ENCODE measurements around the gene COL10A1.

The COL10A1 gene

GRCh38 chr6:116113386-116113785, 12.5 kb downstream of the COL10A1 start:
- no peak overlapping the region for H3K4me3 ChIP-seq (ENCODE audit: control insufficient read depth, low read depth, low read length)
- DNase-seq (ENCODE audit: low read depth): no peak
- TF ChIP-seq, protein P1, sequence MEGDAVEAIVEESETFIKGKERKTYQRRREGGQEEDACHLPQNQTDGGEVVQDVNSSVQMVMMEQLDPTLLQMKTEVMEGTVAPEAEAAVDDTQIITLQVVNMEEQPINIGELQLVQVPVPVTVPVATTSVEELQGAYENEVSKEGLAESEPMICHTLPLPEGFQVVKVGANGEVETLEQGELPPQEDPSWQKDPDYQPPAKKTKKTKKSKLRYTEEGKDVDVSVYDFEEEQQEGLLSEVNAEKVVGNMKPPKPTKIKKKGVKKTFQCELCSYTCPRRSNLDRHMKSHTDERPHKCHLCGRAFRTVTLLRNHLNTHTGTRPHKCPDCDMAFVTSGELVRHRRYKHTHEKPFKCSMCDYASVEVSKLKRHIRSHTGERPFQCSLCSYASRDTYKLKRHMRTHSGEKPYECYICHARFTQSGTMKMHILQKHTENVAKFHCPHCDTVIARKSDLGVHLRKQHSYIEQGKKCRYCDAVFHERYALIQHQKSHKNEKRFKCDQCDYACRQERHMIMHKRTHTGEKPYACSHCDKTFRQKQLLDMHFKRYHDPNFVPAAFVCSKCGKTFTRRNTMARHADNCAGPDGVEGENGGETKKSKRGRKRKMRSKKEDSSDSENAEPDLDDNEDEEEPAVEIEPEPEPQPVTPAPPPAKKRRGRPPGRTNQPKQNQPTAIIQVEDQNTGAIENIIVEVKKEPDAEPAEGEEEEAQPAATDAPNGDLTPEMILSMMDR (IDR thresholded peaks at IDR 0.05; ENCODE audit: control insufficient read depth, insufficient read depth, low read depth, low read length, missing control alignments): no peak

DNA sequence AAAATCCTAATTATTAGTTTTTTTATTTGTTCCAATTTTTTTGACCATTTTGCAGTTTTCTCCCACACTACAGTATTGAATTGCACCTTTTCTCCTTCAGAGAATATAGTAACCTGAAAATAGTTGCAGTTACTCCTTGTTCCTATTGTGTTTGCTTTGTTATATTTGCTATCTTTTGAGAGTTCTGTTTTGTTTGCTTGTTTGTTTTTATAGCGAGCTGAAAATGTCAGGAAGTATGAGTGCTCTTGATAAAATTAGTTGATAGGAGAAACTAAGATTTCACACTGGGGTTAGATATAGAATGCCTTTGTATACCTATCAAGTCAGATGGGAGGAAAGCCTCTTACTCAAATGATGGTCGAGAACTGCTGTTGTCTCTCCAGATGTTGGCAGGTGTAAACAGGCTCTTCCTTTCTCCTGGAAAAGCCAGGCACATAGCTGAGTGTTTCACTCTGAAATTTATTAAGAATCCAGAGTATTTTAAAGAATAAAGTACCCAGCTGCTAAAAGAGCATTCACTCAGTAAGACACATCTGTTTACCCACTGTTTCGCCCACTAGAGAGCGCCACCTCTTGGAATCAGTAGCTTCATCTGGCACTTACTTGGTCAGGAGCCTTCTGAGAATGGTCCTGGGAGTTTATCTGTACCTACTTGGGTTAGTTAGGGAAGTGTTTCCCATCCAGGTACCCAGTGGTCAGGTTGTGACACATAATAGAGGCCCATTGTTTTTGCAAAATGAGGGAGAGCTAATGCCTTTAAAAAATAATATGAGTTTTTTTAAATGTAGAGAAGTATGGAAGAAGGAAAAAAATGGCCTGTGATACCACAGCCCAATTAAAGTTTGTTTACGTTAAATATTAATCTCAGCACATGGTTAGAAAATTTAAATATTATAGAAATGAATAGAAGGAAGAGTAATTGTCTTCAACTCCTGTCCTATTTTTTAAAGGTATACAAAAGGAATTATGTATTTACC, 14.1 kb downstream of the COL10A1 start:
- no peak for DNase-seq (ENCODE audit: low read depth)
- TF ChIP-seq, protein P1 (IDR thresholded peaks at IDR 0.05; ENCODE audit: control insufficient read depth, insufficient read depth, low read depth, low read length, missing control alignments): peak; percentile 71
- no peak overlapping the region for H3K4me3 ChIP-seq (ENCODE audit: control insufficient read depth, low read depth, low read length)

DNA sequence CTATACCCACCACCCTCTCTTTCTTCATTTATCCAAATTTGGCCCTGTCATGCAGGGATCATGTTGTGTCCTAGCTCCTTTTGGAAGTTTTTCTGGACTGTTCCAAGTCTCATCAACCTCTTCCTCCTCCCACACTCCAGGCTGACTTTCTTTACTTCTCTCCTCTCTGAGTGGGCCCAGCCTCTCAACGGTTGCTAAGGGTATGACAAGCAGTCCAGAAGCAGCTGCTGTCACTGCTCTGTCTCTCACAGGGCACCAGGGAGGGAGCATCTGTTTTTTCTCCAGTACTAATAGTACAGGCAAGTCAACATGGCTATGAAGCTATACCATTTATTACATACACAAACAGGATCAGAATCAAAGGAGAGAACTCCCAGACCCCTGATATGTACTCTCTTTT, 17.1 kb downstream of the COL10A1 start:
- no peak overlapping the region for H3K4me3 ChIP-seq (ENCODE audit: control insufficient read depth, low read depth, low read length)
- DNase-seq (ENCODE audit: low read depth): no peak
- TF ChIP-seq, protein P1 (IDR thresholded peaks at IDR 0.05; ENCODE audit: control insufficient read depth, insufficient read depth, low read depth, low read length, missing control alignments): no peak

DNA sequence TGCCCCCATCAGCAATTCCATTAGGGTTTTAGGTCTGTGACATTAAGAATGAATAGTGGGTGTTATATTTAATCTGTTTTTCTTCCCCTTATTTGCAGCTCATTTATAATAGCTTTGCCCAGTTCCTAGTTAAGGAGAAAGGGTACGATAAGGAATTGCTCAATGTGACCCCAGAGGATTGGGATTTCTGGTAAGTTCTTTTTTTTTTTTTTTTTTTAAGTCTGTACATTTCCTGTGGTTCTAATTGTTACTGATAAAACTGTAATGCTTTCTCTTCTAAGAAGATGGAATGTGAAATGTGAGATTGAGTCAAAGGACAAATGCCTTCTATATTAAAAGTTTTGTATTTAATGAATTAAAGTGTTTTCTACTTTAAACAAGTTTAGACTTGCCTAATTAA, 19.8 kb downstream of the COL10A1 start:
- TF ChIP-seq, protein P1 (IDR thresholded peaks at IDR 0.05; ENCODE audit: control insufficient read depth, insufficient read depth, low read depth, low read length, missing control alignments): no peak
- H3K4me3 ChIP-seq (ENCODE audit: control insufficient read depth, low read depth, low read length): no peak overlapping the region
- DNase-seq (ENCODE audit: low read depth): no peak

GRCh38 chr6:116105247-116105646, 20.7 kb downstream of the COL10A1 start:
- no peak overlapping the region for H3K4me3 ChIP-seq (ENCODE audit: control insufficient read depth, low read depth, low read length)
- TF ChIP-seq, protein P1 (IDR thresholded peaks at IDR 0.05; ENCODE audit: control insufficient read depth, insufficient read depth, low read depth, low read length, missing control alignments): no peak
- no peak for DNase-seq (ENCODE audit: low read depth)

GRCh38 chr6:116104636-116105035, 21.3 kb downstream of the COL10A1 start:
- DNase-seq (ENCODE audit: low read depth): no peak
- TF ChIP-seq, protein P1 (IDR thresholded peaks at IDR 0.05; ENCODE audit: control insufficient read depth, insufficient read depth, low read depth, low read length, missing control alignments): no peak
- no peak overlapping the region for H3K4me3 ChIP-seq (ENCODE audit: control insufficient read depth, low read depth, low read length)

Data from AG09309 (cell line).